Measurements from ENCODE around the gene RAB34.
"Not testable (repeated sequence)": the region's sequence is repeated elsewhere in the genome, so short reads cannot be mapped to it uniquely, and the experiment has no call there.

The RAB34 gene

DNA sequence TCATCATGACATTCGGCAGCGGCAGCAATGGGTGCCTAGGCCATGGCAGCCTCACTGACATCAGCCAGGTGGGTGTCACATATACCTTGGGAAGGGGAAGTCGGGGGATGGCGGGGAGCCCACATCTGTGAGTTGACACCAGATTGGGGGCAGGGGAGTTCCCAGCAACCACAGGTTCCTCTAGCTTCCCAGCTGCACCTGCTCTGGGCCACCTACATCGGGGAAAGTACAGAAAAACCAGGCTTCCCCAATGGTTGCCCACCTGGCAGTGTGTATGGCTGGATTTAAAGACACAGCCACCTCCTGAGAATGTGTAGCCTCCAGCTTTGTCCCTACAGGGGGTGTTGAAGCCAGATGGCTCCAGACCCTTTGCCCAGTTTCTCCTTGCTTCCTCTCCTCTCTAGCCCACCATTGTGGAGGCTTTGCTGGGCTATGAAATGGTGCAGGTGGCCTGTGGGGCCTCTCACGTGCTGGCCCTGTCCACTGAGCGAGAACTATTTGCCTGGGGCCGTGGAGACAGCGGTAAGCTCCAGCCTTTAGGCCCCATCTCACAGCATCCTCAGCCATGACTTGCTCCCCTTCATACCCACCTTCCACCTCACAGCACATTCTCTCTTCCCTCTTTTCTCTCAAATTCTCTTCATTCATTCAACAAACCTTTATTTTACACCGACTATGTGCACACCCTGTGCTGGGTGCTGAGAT, 21.2 kb upstream of the RAB34 start:
- TF ChIP-seq, protein P1, sequence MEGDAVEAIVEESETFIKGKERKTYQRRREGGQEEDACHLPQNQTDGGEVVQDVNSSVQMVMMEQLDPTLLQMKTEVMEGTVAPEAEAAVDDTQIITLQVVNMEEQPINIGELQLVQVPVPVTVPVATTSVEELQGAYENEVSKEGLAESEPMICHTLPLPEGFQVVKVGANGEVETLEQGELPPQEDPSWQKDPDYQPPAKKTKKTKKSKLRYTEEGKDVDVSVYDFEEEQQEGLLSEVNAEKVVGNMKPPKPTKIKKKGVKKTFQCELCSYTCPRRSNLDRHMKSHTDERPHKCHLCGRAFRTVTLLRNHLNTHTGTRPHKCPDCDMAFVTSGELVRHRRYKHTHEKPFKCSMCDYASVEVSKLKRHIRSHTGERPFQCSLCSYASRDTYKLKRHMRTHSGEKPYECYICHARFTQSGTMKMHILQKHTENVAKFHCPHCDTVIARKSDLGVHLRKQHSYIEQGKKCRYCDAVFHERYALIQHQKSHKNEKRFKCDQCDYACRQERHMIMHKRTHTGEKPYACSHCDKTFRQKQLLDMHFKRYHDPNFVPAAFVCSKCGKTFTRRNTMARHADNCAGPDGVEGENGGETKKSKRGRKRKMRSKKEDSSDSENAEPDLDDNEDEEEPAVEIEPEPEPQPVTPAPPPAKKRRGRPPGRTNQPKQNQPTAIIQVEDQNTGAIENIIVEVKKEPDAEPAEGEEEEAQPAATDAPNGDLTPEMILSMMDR (IDR thresholded peaks at IDR 0.05; ENCODE audit: borderline replicate concordance, insufficient read depth, low read depth, low read length): no peak
- peak overlapping the region; percentile 41 for H3K4me3 ChIP-seq (ENCODE audit: low read depth, low read length)

- TF ChIP-seq, protein P1 (IDR thresholded peaks at IDR 0.05; ENCODE audit: borderline replicate concordance, insufficient read depth, low read depth, low read length): no peak
- H3K4me3 ChIP-seq (ENCODE audit: low read depth, low read length): peak overlapping the region; percentile 52
Measured at GRCh38 chr17:28737770-28738679, 20.4 kb upstream of the RAB34 start.

DNA sequence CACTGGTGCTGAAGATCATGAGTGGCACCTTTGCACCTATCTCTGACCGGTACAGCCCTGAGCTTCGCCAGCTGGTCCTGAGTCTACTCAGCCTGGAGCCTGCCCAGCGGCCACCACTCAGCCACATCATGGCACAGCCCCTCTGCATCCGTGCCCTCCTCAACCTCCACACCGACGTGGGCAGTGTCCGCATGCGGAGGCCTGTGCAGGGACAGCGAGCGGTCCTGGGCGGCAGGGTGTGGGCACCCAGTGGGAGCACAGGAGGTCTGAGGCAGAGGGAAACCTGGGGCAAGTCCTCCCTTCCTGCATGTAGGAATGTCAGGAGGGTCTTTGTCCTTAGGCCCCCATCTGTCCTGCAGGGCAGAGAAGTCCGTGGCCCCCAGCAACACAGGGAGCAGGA, 19.6 kb upstream of the RAB34 start:
- TF ChIP-seq, protein P1 (IDR thresholded peaks at IDR 0.05; ENCODE audit: borderline replicate concordance, insufficient read depth, low read depth, low read length): no peak
- H3K4me3 ChIP-seq (ENCODE audit: low read depth, low read length): peak overlapping the region; percentile 52

DNA sequence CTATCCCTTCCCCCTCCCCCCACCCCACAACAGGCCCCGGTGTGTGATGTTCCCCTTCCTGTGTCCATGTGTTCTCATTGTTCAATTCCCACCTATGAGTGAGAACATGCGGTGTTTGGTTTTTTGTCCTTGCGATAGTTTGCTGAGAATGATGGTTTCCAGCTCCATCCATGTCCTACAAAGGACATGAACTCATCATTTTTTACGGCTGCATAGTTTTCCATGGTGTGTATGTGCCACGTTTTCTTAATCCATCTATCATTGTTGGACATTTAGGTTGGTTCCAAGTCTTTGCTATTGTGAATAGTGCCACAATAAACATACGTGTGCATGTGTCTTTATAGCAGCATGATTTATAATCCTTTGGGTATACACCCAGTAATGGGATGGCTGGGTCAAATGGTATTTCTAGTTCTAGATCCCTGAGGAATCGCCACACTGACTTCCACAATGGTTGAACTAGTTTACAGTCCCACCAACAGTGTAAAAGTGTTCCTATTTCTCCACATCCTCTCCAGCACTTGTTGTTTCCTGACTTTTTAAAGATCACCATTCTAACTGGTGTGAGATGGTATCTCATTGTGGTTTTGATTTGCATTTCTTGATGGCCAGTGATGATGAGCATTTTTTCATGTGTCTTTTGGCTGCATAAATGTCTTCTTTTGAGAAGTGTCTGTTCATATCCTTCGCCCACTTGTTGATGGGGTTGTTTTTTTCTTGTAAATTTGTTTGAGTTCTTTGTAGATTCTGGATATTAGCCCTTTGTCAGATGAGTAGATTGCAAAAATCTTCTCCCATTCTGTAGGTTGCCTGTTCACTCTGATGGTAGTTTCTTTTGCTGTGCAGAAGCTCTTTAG, 18.5 kb upstream of the RAB34 start:
- H3K4me3 ChIP-seq (ENCODE audit: low read depth, low read length): not testable (repeated sequence)

DNA sequence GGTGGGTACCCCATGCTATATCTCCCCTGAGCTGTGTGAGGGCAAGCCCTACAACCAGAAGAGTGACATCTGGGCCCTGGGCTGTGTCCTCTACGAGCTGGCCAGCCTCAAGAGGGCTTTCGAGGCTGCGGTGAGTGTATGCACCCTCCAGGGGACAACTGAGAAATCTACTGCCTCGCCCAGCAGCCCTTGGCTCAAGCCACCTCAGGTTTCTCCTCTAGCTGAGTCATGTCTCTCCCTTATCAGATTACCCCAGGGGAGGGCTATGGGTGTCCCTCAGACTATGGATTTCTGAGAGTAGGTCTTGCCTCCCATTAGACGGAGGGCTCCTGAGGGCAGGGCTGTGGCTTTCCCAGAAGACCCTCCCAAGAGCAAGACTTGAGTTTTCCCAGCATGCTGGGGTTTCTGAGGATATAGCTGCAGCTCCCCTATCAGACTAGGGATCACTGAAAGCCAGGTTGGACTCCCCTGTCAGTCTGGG, 17.6 kb upstream of the RAB34 start:
- TF ChIP-seq, protein P1 (IDR thresholded peaks at IDR 0.05; ENCODE audit: borderline replicate concordance, insufficient read depth, low read depth, low read length): no peak

GRCh38 chr17:28734712-28735241, 17.1 kb upstream of the RAB34 start:
- no peak overlapping the region for H3K4me3 ChIP-seq (ENCODE audit: low read depth, low read length)
- TF ChIP-seq, protein P1 (IDR thresholded peaks at IDR 0.05; ENCODE audit: borderline replicate concordance, insufficient read depth, low read depth, low read length): no peak

More for the DNA sequence above, 17.6 kb upstream of the RAB34 start:
- H3K4me3 ChIP-seq (ENCODE audit: low read depth, low read length): no peak overlapping the region

DNA sequence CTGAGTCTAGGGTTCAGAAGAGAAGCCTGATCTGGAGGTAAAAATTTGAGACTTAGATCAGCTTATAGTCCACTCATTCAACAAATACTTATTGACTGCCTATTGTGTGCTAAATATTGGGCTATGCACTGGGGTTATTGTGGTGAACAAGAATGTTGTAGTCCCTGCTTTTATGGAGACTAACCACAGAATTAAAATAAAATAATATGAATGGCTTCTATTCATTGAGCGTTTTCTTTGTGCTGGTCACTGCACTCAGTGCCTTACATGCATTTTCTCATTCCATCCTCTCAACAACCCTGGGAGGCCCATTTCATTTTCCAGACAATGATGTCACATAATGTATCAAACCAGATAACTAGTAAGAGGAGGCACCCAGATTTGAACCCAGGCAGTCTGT, 15.7 kb upstream of the RAB34 start:
- no peak overlapping the region for H3K4me3 ChIP-seq (ENCODE audit: low read depth, low read length)
- TF ChIP-seq, protein P1 (IDR thresholded peaks at IDR 0.05; ENCODE audit: borderline replicate concordance, insufficient read depth, low read depth, low read length): no peak
